NCI-H2171 treated with DMSO at 0.1 percent for 48 hours (cell line): ENCODE measurements around the gene PJA1.

Experiments used
- DNase-seq: peaks from one replicate; lab custom pipeline; 2025; lab: John Stamatoyannopoulos, UW

The PJA1 gene

GRCh38 chrX:69142788-69143469 lies 22.3 kb downstream of the PJA1 start:
- no peak for DNase-seq

DNA sequence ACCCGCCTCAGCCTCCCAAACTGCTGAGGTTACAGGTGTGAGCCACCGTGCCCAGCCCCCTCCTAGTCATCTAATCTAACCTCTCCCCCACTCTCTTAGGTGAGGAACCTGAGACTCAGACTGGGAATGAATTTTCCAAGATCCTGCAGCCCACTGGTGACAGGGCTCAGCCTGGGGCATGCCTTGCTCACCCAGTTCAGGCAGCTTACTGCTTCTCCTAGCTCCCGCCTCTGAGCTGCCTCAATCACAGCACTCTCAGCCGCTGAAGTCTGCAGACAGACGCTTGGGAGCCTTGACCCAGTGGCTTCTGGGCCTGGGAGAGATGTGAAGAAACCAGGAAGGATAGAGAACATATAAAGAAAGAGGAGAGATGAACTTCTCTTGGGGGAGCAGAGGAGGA lies 24.4 kb downstream of the PJA1 start:
- DNase-seq = no peak

GRCh38 chrX:69139516-69139915 lies 25.7 kb downstream of the PJA1 start:
- no peak for DNase-seq

GRCh38 chrX:69138512-69138911 lies 26.7 kb downstream of the PJA1 start:
- no peak for DNase-seq

DNA sequence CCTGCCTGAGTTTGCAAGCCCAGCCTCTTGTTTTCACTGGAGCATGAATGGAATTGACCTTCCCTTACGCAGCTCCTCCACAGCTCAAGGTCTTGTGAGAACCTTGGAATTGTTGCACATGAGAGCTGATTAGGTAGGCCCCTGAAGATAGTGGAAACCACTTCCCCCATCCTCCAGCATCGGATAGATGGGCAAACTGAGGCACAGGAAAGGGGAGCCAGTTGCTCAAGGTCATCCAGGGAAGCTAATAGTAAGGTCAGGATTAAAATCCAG lies 27.2 kb downstream of the PJA1 start:
- no peak for DNase-seq

- no peak for DNase-seq
Measured at GRCh38 chrX:69137371-69138117, 27.7 kb downstream of the PJA1 start.

- DNase-seq = no peak
Measured at GRCh38 chrX:69136546-69137331, 28.5 kb downstream of the PJA1 start.

DNA sequence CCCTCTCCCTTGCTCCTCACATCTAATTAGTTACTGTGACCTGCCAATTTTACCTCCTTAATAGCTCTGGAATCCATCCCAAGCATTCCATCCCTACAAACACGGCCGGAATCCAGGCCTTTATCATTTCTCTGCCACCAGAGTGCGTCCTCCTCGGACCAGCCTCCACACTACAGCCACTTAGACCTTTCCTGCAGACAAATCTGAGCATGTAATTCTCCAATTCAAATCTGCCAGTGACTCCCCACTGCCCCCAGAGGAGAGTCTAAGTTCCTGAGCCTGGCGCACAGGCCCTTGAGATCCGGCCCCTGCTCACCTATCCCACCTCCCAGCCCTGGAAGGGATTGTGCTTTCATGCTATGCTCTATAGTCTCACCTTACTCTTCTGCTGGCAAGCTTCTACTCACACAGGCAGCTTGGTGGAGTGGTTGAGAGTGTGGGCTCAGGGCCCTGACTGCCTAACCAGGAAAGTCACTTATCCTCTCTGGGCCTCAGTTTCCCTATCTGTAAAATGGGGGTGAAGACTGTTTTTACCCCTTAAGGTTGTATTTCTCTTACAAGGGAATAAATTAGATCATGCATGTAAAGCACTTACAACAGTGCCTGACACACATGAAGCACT lies 31.2 kb downstream of the PJA1 start:
- no peak for DNase-seq

DNA sequence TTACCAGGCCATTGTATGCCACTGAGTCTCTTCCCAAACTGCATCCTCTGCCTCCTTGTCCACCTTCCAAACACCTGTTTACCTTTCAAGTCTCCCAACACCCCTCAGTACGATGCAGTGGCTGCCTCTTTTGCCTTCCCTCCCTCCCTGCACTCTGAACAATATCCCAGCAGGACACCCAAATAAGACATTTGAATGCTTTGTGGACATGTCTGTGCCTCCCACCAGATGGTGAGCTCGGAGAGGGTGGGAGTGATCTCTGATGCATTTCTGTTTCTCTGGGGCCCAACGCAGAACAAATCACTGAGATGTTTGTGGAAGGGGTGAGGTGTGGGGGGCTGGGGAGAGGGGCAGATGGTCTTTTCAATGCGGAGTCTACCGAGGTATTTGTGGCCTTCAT lies 33.4 kb downstream of the PJA1 start:
- DNase-seq = peak; percentile 7

DNA sequence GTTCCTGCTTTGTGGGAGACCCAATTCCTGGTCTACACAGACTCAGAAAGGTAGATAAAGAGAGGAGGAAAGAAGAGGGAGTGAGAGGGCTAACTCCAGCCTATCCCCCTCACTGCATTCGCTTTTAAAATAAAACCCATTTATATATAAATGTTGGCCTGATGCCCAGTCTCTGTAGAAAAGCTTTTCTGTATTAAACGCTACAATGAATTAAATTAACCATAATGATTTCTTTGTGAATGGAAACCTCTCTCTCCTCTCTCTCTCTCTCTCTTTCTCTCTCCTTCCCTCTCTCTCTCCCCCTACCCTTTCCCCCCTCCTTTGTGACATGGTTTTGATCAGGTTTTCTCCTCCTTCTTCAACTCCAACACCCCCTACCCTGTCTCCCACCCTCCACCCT lies 34.8 kb downstream of the PJA1 start:
- no peak for DNase-seq

GRCh38 chrX:69128588-69128987 lies 36.7 kb downstream of the PJA1 start:
- DNase-seq = no peak

- no peak for DNase-seq
Measured at GRCh38 chrX:69127466-69127865, 37.8 kb downstream of the PJA1 start.

DNA sequence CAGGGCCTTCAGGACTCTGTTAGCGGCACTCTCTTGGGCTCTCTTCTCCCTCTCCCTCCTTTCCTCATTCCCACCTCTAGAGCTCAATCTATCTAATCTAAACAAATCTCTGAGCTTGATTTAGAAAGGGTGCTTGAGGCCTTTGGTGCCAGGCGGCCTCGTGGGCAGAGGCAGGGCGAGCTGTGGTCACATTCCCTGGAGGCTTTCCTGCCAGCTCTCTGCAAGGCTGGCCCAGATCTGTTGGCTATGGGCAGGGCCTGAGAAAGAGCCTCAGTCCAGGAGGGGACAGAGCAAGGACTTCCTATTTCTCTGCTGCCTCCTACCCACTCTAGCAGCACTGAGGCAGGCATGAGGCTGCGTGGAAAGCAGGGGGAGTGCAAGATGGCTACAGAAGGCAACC lies 38.6 kb downstream of the PJA1 start:
- DNase-seq = no peak

DNA sequence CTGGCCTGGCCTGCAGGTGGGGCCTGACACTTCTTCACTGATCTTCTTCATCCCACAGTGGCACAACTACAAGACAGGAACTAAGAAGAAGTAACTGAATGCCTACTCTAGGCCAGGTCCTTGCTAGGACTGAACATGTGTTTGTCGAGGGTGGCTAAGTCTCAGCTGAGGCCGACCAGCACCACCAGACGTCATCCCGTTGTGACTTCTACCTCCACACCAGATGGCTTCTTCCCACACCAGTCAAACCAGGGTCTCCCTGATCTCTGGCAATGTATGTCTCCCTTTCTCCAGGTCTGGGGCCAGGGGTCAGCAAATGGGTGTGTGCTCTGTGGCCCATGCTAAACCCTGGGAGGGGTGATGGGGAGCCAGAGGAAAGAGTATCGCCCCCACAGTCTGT lies 40.2 kb downstream of the PJA1 start:
- no peak for DNase-seq

DNA sequence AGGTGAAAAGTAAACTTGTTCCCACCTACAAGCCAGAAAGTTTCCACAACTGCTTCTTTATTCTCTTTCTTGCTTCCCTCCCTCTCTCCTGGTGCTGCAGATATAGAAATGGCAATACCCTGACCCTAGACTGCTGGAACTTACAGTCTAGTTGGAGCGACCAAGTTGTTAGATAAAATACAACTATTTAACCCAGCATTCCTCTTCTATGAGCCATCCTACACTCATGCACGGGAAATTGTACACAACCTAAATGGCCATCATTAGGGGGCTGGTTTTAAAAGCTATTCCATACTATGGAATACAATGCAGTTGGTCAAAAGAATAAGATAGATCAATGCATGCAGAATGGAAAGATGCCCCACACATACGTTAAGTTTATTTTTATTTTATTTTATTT lies 41.1 kb downstream of the PJA1 start:
- DNase-seq = no peak

DNA sequence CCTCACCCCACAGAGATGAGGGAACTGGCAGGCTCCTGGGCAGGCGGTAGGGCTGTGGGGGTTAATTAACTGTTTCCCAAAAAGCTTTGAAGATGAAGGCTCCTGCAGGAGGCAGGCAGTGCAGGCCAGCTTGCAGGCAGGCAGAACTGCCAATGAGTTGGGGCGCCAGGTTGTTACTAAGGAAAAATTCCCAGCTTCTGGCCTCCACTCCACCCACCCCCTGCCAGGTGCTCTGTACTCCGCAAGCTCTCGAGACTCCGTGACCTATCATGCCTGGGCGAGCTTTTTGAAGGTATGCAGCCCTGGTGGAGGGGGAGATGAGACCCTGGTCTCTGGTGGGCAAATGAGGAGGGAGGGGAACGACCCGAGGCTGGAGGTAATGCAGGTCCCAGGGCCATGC lies 41.8 kb downstream of the PJA1 start:
- DNase-seq = no peak

GRCh38 chrX:69121321-69122000 lies 43.8 kb downstream of the PJA1 start:
- no peak for DNase-seq

- DNase-seq = no peak
Measured at GRCh38 chrX:69120476-69120875, 44.8 kb downstream of the PJA1 start.

- DNase-seq = no peak
Measured at GRCh38 chrX:69119122-69119521, 46.1 kb downstream of the PJA1 start.

- no peak for DNase-seq
Measured at GRCh38 chrX:69117876-69118526, 47.3 kb downstream of the PJA1 start.

DNA sequence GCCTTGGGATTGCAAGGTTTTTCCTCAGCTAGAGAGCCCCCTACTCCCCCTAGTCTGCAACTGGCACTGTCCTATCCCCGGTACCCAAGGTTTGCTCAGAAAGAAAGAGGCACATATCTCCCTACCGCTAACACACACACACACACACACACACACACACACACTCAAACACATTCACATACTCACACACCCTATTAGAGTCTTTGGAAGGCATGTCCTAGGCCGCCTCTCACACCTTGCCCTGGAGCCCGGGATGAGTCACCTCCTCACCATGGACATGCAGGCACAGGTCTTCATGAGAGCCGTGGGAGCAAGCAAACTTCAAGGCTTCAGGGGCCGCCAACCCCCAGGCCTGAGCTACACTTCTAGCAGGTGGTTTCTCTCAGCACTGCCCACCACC lies 49.2 kb downstream of the PJA1 start:
- no peak for DNase-seq

DNA sequence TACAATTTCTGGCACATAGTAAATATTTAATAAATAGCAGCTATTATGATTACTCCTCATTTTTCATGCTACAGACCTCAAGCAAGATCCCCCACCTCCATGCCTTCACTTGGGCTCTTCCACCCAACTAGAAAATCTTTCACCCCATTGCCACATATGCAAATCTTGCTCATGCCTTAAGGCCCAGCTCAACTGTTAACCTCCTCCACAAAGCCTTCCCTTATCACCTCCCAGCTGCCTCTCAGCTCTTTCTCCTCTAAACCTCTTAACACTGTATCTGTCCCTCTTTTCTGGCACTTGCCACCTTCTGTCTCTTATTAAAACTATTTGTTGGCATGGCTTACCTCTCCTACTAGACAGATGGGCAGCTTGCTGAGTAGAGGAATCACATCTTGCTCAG lies 51.5 kb downstream of the PJA1 start:
- DNase-seq = peak; percentile 8
